ENCODE results near the gene TBKBP1.

DNA sequence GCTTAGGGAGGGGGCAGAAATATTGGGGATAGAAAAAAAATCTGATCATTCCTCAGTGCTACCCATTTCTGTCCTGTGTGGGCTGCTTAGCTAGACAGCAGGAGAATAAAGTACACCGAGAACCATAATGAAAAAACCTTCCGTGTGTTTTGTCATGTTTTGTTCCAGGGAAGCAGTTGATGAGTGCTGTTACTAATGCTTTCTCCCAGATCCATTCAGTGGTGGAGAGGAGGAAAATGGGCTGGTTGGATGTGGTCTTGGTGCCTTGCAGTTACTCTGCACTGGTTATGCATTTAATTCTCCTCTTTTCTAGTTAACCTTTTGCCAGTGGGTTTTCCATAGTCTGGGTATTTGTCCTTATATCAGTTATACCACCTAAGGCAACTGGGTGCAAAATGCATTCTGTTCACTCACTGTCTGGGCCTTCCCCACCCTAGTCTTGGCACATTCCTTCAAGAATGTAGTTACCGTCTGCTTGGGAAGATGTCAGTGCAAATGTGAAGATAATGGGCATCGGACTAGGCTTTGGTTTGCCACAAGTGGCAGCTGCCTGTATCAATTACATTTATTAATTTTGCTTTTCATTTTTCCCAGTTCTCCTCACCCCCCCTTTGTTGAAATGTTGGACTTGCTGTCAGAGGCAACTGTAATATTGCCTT is 9.3 kb upstream of the TBKBP1 start:
- TF ChIP-seq, protein P1, sequence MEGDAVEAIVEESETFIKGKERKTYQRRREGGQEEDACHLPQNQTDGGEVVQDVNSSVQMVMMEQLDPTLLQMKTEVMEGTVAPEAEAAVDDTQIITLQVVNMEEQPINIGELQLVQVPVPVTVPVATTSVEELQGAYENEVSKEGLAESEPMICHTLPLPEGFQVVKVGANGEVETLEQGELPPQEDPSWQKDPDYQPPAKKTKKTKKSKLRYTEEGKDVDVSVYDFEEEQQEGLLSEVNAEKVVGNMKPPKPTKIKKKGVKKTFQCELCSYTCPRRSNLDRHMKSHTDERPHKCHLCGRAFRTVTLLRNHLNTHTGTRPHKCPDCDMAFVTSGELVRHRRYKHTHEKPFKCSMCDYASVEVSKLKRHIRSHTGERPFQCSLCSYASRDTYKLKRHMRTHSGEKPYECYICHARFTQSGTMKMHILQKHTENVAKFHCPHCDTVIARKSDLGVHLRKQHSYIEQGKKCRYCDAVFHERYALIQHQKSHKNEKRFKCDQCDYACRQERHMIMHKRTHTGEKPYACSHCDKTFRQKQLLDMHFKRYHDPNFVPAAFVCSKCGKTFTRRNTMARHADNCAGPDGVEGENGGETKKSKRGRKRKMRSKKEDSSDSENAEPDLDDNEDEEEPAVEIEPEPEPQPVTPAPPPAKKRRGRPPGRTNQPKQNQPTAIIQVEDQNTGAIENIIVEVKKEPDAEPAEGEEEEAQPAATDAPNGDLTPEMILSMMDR (tag by site-specific recombination; IDR thresholded peaks at IDR 0.05), result no peak
- no peak for TF ChIP-seq ZNF521 (tag by site-specific recombination; IDR thresholded peaks at IDR 0.05)
- no peak for TF ChIP-seq ZNF324 (tag by site-specific recombination; IDR thresholded peaks at IDR 0.05)
- TF ChIP-seq ZNF777 (tag by site-specific recombination; IDR thresholded peaks at IDR 0.05; ENCODE audit: borderline replicate concordance), result no peak
- no peak for TF ChIP-seq ZNF174 (tag by site-specific recombination; IDR thresholded peaks at IDR 0.05)
- TF ChIP-seq, protein P2, sequence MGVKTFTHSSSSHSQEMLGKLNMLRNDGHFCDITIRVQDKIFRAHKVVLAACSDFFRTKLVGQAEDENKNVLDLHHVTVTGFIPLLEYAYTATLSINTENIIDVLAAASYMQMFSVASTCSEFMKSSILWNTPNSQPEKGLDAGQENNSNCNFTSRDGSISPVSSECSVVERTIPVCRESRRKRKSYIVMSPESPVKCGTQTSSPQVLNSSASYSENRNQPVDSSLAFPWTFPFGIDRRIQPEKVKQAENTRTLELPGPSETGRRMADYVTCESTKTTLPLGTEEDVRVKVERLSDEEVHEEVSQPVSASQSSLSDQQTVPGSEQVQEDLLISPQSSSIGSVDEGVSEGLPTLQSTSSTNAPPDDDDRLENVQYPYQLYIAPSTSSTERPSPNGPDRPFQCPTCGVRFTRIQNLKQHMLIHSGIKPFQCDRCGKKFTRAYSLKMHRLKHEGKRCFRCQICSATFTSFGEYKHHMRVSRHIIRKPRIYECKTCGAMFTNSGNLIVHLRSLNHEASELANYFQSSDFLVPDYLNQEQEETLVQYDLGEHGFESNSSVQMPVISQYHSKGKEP (tag by site-specific recombination; IDR thresholded peaks at IDR 0.05), result no peak
- no peak for TF ChIP-seq BCL11A (tag by site-specific recombination; IDR thresholded peaks at IDR 0.05; ENCODE audit: low read depth)
